Lung (tissue), 12 donors: Measurements from ENCODE around the gene FGFR3. TPM values are rescaled to one million over a fixed set of nuclear protein-coding genes. Genes with fewer than 3 reads are reported as not detected.

Experiments
- ATAC-seq: fragments of 200-7000 bp; cut with Tn5 transposase; one replicate; pipeline ENCODE4 v1.9.1; 2020; ENCODE audit warnings: moderate number of reproducible peaks; ENCODE audit not compliant: insufficient read depth, low FRiP score
- DNase-seq, 3 donors: peaks; one replicate each; pipeline ENCODE4 v3.0.0-alpha.2; 2013 to 2017
- H3K27ac ChIP-seq, 2 donors: one replicate each; pipeline ENCODE4 v1.5.1; 2013; ENCODE audit warnings: mild to moderate bottlenecking in 2 of 2, moderate library complexity in 2 of 2, control low read depth in 1 of 2, inconsistent platforms in 1 of 2, low read depth in 1 of 2, low read length in 1 of 2
- H3K27me3 ChIP-seq, 3 donors: one replicate each; pipeline ENCODE4 v1.5.1; 2013; ENCODE audit warnings: low read length in 2 of 3; ENCODE audit not compliant: control insufficient read depth in 3 of 3, insufficient read depth in 3 of 3
- H3K36me3 ChIP-seq, 4 donors: one replicate each; pipeline ENCODE4 v1.5.1; 2013; ENCODE audit warnings: low read length in 4 of 4, mild to moderate bottlenecking in 1 of 4, moderate library complexity in 1 of 4; ENCODE audit not compliant: control insufficient read depth in 4 of 4, insufficient read depth in 4 of 4
- H3K4me1 ChIP-seq, 5 donors: one replicate each; pipeline ENCODE4 v1.5.1; 2013; ENCODE audit warnings: low read length in 5 of 5, mild to moderate bottlenecking in 2 of 5, moderate library complexity in 1 of 5; ENCODE audit not compliant: control insufficient read depth in 5 of 5, insufficient read depth in 5 of 5
- H3K4me3 ChIP-seq: one replicate; pipeline ENCODE4 v1.5.1; 2013; ENCODE audit warnings: mild to moderate bottlenecking, control low read depth, moderate library complexity
- H3K9ac ChIP-seq, 2 donors: one replicate each; pipeline ENCODE4 v1.5.1; 2013; ENCODE audit warnings: low read length in 2 of 2, control low read depth in 1 of 2; ENCODE audit not compliant: insufficient read depth in 1 of 2
- H3K9me3 ChIP-seq, 4 donors: one replicate each; pipeline ENCODE4 v1.5.1; 2013; ENCODE audit warnings: low read length in 3 of 4, mild to moderate bottlenecking in 1 of 4, moderate library complexity in 1 of 4; ENCODE audit not compliant: control insufficient read depth in 4 of 4, insufficient read depth in 3 of 4
- WGBS, 2 donors: extraction: QIAGEN DNeasy Blood & Tissue Kit; methylation state at CpG; one replicate each; pipeline ENCODE4 v1.1.7; 2013; 5-methylcytosine and 5-hydroxymethylcytosine counted together
- polyA plus RNA-seq, 2 donors: library from polyadenylated mRNA; stranded (reverse); fragments of 200-250 nt; gene quantifications; one replicate each; pipeline ENCODE4 v1.2.1, GENCODE V29; 2013
- total RNA-seq, 2 donors: library from RNA; depleted of rRNA in 1 of 2; stranded (reverse); fragments of >200 nt in 1 of 2; gene quantifications; one replicate each; pipeline ENCODE4 v1.2.1, GENCODE V29; 2014 to 2021
- TF ChIP-seq, protein P1 (sequence below): IDR thresholded peaks from 2 replicates; pipeline ENCODE4 v1.5.1; 2012; ENCODE audit warnings: mild to moderate bottlenecking; ENCODE audit errors: control extremely low read depth, extremely low read depth
- donor health status: control.
- donor health status: control.
- donor health status: Bipolar disorder and iron deficiency.
- donor health status: healthy.
- donor health status: DM: yes; HTN: yes; CAD: no.

The FGFR3 gene
- total and polyA plus RNA-seq, 4 donors: 8.1 to 99.3 (median 22.4) TPM

DNA sequence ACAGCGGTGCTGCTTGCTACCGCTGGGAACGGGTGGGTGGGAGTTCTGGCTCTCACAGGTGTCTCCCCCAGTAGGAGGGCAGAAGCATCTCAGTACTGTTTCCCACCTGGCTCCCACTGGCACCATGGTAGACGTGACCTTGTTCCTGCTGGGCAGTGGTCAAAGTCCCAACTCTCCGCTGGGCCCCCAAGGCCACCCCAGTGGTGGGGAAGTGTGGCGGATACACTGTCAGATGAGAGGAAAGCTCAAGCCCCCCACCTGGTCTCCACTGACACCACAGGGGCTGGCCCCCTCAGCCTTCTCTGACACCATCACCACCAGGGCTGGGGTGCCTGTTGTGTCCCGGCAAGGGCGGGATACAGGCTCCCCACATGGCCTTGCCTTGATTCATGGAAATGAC, 38.2 kb downstream of the FGFR3 start:
- TF ChIP-seq, protein P1, sequence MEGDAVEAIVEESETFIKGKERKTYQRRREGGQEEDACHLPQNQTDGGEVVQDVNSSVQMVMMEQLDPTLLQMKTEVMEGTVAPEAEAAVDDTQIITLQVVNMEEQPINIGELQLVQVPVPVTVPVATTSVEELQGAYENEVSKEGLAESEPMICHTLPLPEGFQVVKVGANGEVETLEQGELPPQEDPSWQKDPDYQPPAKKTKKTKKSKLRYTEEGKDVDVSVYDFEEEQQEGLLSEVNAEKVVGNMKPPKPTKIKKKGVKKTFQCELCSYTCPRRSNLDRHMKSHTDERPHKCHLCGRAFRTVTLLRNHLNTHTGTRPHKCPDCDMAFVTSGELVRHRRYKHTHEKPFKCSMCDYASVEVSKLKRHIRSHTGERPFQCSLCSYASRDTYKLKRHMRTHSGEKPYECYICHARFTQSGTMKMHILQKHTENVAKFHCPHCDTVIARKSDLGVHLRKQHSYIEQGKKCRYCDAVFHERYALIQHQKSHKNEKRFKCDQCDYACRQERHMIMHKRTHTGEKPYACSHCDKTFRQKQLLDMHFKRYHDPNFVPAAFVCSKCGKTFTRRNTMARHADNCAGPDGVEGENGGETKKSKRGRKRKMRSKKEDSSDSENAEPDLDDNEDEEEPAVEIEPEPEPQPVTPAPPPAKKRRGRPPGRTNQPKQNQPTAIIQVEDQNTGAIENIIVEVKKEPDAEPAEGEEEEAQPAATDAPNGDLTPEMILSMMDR: no peak

DNA sequence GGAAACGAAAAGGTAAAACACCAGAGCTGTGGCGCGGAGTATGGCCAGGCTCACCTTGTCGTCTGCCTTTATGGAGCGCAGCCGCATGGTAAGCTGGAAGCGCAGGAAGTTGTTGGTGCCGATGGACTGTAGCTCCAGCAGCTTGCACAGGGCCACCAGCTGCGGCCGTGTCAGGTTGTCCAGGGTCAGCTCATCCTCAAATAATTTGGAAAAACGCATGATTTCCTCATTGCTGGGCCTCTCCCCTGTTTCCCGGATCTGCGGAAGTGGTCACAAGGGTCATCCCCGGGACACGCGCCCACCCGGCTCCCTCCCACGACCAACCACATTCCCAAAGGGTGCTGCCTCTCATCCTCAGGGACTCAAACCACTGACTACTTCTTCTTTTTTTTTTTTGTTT, 39.6 kb downstream of the FGFR3 start:
- ATAC-seq (no peak), DNase-seq (no peak)
- H3K9ac ChIP-seq: no peak overlapping the region
- no peak overlapping the region for H3K27ac ChIP-seq
- no peaks in the 10 kb centered on the region for H3K27me3 ChIP-seq
- H3K9me3 ChIP-seq: peaks cover 0 to 2% (median 0%) of the 10 kb centered on the region in 4 donors
- peaks cover 17 to 54% (median 19%) of the 10 kb centered on the region in 4 donors for H3K36me3 ChIP-seq
- H3K4me1 ChIP-seq: no peaks in the 10 kb centered on the region
- TF ChIP-seq, protein P1: no peak
- no peak overlapping the region for H3K4me3 ChIP-seq
- WGBS, 2 donors: 96% methylated on average over 18 of the region's 18 CpGs

More for the DNA sequence above, 38.2 kb downstream of the FGFR3 start:
- DNase-seq: no peak
- peaks cover 15 to 53% (median 18%) of the 10 kb centered on the region in 4 donors for H3K36me3 ChIP-seq
- H3K9me3 ChIP-seq: peaks cover 0 to 2% (median 0%) of the 10 kb centered on the region in 4 donors
- no peak overlapping the region for H3K9ac ChIP-seq
- no peak for ATAC-seq
- WGBS, 2 donors: 95 to 97% methylated on average over 8 of the region's 8 CpGs
- H3K27me3 ChIP-seq: no peaks in the 10 kb centered on the region
- H3K4me1 ChIP-seq: no peaks in the 10 kb centered on the region
- H3K27ac ChIP-seq: no peak overlapping the region
- no peak overlapping the region for H3K4me3 ChIP-seq

DNA sequence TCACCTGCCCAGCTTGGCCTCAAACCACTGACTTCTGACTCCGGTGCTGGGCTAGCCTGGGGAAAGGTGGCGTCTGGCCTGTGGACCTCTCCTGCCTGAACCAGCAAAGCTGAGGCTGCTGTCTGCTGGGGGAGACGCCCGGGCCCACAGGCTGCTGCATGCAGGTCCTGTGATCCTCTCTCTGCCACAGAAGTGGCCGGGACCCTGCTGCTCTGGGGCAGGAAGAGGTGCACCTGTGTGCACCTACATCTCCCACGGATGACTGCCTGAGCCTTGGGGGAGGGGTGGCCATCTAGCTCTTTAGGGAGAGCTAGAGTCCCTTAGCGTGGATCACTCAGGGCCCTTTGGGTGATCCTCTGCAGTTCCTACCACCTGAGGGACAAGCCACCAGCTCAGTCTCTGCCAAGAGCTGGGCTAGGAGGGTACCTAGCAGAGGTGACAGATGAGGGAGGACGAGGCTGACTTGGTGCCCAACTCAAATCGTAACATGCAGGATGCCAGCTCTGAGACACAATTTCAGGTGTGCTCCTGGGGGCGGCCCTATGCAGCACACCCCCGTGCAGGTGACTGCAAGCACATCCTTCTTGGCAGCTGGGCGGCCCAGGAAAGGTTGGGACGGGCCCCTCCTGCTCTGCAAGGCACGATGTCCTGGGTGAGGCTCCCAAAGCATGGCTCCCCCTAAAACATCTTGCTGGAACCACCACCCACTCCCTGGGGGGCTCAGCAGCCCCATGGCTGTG, 40.4 kb downstream of the FGFR3 start:
- H3K9me3 ChIP-seq: peaks cover 0 to 2% (median 0%) of the 10 kb centered on the region in 4 donors
- H3K4me3 ChIP-seq: no peak overlapping the region
- H3K36me3 ChIP-seq: peaks cover 17 to 57% (median 21%) of the 10 kb centered on the region in 4 donors
- no peak for DNase-seq
- H3K9ac ChIP-seq: no peak overlapping the region
- 95% methylated on average over 14 of the region's 14 CpGs for WGBS, 2 donors
- ATAC-seq: no peak
- TF ChIP-seq, protein P1: no peak
- no peak overlapping the region for H3K27ac ChIP-seq
- H3K4me1 ChIP-seq: no peaks in the 10 kb centered on the region
- H3K27me3 ChIP-seq: no peaks in the 10 kb centered on the region
